Measurements from ENCODE around the gene SH3BP2. TPM values are rescaled to one million over a fixed set of nuclear protein-coding genes. Genes with fewer than 3 reads are reported as not detected.
A peak's percentile ranks its signal among the peaks of the same experiment; 100 is the strongest.

SH3BP2 gene
- total and polyA plus RNA-seq, 9 donors = 5.3 to 46.9 (median 22.7) TPM

DNA sequence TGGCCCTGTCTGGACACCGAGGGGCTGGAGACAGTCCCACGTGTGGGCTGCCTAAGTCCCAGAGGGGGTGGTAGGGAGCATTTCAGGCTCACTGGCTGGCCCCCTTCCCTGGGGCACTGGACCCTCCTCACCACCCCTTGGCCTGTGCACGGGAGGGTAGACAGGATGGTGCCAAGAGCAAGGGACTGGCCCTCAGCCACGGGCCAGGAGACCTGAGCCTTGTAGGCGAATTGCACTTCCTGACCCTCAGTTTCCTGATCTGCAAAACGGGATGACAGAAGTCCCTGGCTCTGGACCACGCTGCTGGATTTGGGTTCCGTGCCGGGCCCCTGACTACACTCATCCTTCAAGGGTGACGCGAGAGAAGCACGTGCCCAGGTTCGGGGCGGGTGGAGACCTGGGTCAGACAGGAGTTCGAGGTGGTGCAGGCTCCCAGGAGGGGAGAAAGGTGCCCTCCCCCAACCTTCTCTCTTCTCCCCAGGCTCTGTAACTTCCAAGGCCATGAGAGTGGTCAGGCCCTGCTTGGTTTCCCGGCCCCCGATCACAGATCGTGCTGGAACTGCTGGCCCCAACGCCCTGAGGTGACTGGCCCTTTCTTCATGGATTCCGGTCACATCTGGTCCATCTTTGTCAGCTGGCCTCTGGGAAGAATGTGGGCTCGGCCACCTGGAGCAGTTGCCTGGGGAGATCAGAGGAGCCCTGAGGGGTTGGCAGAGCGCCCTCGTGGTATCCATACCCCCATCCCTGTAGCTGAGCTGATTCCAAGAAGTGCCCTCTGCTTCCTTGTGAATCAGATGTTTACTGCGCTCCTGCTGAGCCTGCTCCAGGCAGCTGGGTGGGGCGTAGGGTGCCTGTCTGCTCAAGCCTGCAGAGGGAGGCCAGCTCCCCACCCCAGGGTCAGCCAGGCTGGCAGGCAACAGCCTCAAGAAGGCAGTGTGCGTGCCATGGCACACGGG lies 3.3 kb downstream of the SH3BP2 start:
- DNase-seq = peak; percentile 12 to 45 (median 34)
- intact Hi-C loops (cut with DNase I) = no loop called here
- H3K9me3 ChIP-seq = no peaks in the 10 kb centered on the region
- TF ChIP-seq EP300 (IDR thresholded peaks at IDR 0.05) = no peak
- TF ChIP-seq, protein P1, sequence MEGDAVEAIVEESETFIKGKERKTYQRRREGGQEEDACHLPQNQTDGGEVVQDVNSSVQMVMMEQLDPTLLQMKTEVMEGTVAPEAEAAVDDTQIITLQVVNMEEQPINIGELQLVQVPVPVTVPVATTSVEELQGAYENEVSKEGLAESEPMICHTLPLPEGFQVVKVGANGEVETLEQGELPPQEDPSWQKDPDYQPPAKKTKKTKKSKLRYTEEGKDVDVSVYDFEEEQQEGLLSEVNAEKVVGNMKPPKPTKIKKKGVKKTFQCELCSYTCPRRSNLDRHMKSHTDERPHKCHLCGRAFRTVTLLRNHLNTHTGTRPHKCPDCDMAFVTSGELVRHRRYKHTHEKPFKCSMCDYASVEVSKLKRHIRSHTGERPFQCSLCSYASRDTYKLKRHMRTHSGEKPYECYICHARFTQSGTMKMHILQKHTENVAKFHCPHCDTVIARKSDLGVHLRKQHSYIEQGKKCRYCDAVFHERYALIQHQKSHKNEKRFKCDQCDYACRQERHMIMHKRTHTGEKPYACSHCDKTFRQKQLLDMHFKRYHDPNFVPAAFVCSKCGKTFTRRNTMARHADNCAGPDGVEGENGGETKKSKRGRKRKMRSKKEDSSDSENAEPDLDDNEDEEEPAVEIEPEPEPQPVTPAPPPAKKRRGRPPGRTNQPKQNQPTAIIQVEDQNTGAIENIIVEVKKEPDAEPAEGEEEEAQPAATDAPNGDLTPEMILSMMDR (IDR thresholded peaks at IDR 0.05) = no peak
- TF ChIP-seq POLR2A (IDR thresholded peaks at IDR 0.05) = no peak
- H3K27ac ChIP-seq = peak overlapping the region in 1 of 2 donors; percentile 15
- peaks cover 24% of the 10 kb centered on the region for H3K4me1 ChIP-seq (ENCODE audit: insufficient read depth)
- H3K4me3 ChIP-seq = no peak overlapping the region
- no peaks in the 10 kb centered on the region for H3K36me3 ChIP-seq
- no peaks in the 10 kb centered on the region for H3K27me3 ChIP-seq
- 78 to 85% (median 78%) methylated on average over 27 of the region's 27 CpGs for WGBS, 3 donors

DNA sequence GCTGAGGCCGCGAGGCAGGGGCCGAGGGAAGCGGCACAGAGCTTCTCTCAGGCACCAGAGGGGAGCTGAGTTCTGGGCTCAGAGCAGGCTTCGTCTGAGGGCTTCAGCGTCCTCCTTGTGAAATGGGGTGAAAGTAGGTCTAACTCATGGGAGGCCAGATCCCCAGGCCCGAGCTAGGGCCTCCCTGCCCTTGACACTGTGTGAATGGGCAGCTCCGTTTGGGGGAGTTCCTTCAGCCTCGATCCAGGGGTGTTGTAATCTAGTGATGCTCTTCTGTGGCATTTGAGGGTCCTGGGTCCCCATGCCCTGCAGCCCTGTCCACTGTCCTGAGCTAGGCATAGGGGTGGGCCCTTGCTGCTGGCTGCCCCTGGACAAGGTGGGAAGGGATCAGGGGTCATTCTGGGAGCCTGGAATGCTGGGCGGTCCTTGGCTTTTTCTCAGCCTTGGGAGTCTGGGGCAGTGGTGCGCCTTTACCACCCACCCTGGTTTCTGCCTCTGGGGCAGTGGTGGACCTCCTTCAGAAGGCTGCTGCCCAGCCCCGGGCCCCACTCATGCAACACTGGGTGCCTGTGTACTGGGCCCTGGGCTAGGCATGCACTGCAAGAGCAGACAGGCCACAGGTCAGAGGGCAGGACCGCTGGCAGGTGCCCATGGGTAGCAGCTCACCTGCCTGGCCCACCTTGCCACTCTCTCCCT lies 4.1 kb downstream of the SH3BP2 start:
- 81 to 84% (median 83%) methylated on average over 13 of the region's 13 CpGs for WGBS, 3 donors
- TF ChIP-seq POLR2A (IDR thresholded peaks at IDR 0.05) (no peak), EP300 (IDR thresholded peaks at IDR 0.05) (no peak)
- TF ChIP-seq, protein P1 (IDR thresholded peaks at IDR 0.05) = no peak
- H3K9me3 ChIP-seq = no peaks in the 10 kb centered on the region
- intact Hi-C loops (cut with DNase I) = no loop called here
- no peak overlapping the region for H3K4me3 ChIP-seq
- peak in 4 of 5 donors; percentile 9 to 43 (median 24) for DNase-seq
- H3K4me1 ChIP-seq (ENCODE audit: insufficient read depth) = peaks cover 27% of the 10 kb centered on the region
- no peaks in the 10 kb centered on the region for H3K36me3 ChIP-seq
- no peaks in the 10 kb centered on the region for H3K27me3 ChIP-seq
- peak overlapping the region in 1 of 2 donors; percentile 15 for H3K27ac ChIP-seq

DNA sequence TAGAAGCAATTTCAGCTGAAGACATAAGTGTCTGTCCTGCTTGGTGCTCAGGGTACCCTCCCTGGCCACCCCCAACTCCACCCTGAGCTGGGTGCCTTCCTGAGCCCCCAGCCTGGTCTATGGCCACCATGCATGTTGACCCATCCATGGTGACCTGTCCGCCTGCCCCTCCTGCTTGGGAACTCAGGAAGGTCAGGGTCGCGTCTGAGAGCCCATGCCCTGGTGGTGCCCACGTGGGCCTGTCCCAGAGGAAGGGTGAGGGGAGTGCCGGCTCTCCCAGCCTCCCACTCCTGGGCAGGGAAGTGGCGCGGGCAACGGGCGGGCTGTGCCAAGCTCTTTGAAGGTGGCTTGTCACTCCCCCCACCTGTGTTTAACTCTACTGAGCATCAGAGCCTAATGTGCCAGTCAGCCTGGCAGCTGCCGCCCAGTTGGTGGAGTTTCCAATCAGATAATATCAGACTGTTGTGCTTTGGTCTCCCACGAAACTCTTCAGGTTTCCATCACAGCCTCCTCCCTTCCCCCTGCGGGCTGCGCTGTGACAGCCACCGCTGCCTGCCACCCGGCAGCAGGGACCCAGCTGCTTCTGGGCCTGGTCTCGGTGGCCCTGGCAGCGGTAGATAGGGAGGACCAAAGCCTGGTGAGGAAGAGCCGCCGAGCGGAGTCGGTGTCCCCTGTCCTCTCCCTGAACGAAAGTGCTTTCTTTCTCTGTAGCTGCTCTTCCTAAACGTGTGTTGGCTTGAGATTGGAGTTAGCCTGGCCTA lies 4.8 kb downstream of the SH3BP2 start:
- Histone ChIP-seq H3K4me3 (no peak overlapping the region), H3K4me1 (ENCODE audit: insufficient read depth) (peaks cover 27% of the 10 kb centered on the region), H3K36me3 (no peaks in the 10 kb centered on the region), H3K9me3 (no peaks in the 10 kb centered on the region), H3K27ac (peak overlapping the region in 1 of 2 donors; percentile 19), H3K27me3 (no peaks in the 10 kb centered on the region)
- peak in 4 of 5 donors; percentile 11 to 31 (median 22) for DNase-seq
- intact Hi-C loops (cut with DNase I) = no loop called here
- 81 to 84% (median 84%) methylated on average over 22 to 23 of the region's 23 CpGs for WGBS, 3 donors
- TF ChIP-seq POLR2A (IDR thresholded peaks at IDR 0.05) = no peak
- TF ChIP-seq EP300 (IDR thresholded peaks at IDR 0.05) = no peak
- TF ChIP-seq, protein P1 (IDR thresholded peaks at IDR 0.05) = no peak
